Skeletal muscle satellite cell (primary cell): ENCODE results near the gene SPO11.

Source experiments
- H3K27me3 ChIP-seq: 2 replicates; pipeline ENCODE4 v1.7.0; 2013; ENCODE audit warnings: low read length; ENCODE audit not compliant: control insufficient read depth, insufficient read depth
- H3K36me3 ChIP-seq: 2 replicates; pipeline ENCODE4 v1.7.0; 2013; ENCODE audit warnings: mild to moderate bottlenecking, control low read depth, low read length; ENCODE audit not compliant: insufficient read depth
- H3K4me1 ChIP-seq: 2 replicates; pipeline ENCODE4 v1.7.0; 2013; ENCODE audit warnings: low read length; ENCODE audit not compliant: control insufficient read depth, insufficient read depth
- H3K4me2 ChIP-seq: 2 replicates; pipeline ENCODE4 v1.7.0; 2013; ENCODE audit warnings: mild to moderate bottlenecking, low read length
- H3K4me3 ChIP-seq: 2 replicates; pipeline ENCODE4 v1.7.0; 2013; ENCODE audit warnings: low read length
- H3K9ac ChIP-seq: 2 replicates; pipeline ENCODE4 v1.7.0; 2013; ENCODE audit warnings: mild to moderate bottlenecking, low read depth, low read length, moderate library complexity
- H3K9me3 ChIP-seq: replicated peaks from 2 replicates; pipeline ENCODE4 v1.7.0; 2013; ENCODE audit warnings: mild to moderate bottlenecking, control low read depth, low read length

SPO11 gene

DNA sequence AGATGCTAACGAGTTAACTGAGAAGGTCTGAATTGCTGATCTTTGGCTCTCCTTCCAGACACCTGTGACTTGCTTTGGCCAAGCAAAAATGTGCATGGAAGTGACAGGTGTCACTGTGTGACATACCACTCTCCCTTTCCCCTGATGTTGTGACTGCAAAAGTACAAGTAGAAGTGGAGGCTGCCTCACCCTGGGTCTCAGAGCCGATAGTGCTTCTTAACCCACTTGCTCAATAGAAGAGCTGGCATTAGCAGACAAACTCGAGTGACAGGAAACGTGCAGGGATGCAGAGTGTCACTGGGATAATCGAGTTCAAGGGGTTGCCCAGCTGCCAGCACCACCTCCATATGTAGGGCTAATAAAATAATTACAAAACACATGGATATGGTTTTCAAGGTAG lies 16.4 kb upstream of the SPO11 start:
- Histone ChIP-seq H3K36me3 (no peaks in the 10 kb centered on the region), H3K9ac (no peak overlapping the region), H3K4me2 (no peak overlapping the region), H3K9me3 (no peaks in the 10 kb centered on the region), H3K27me3 (peaks cover 2% of the 10 kb centered on the region), H3K4me1 (no peaks in the 10 kb centered on the region), H3K4me3 (no peak overlapping the region)

- H3K36me3 ChIP-seq, result no peaks in the 10 kb centered on the region
- no peaks in the 10 kb centered on the region for H3K9me3 ChIP-seq
- H3K4me1 ChIP-seq, result no peaks in the 10 kb centered on the region
- H3K4me2 ChIP-seq, result no peak overlapping the region
- no peak overlapping the region for H3K4me3 ChIP-seq
- H3K27me3 ChIP-seq, result peaks cover 2% of the 10 kb centered on the region
- no peak overlapping the region for H3K9ac ChIP-seq
Observed at GRCh38 chr20:57313951-57314350, 15.7 kb upstream of the SPO11 start.

DNA sequence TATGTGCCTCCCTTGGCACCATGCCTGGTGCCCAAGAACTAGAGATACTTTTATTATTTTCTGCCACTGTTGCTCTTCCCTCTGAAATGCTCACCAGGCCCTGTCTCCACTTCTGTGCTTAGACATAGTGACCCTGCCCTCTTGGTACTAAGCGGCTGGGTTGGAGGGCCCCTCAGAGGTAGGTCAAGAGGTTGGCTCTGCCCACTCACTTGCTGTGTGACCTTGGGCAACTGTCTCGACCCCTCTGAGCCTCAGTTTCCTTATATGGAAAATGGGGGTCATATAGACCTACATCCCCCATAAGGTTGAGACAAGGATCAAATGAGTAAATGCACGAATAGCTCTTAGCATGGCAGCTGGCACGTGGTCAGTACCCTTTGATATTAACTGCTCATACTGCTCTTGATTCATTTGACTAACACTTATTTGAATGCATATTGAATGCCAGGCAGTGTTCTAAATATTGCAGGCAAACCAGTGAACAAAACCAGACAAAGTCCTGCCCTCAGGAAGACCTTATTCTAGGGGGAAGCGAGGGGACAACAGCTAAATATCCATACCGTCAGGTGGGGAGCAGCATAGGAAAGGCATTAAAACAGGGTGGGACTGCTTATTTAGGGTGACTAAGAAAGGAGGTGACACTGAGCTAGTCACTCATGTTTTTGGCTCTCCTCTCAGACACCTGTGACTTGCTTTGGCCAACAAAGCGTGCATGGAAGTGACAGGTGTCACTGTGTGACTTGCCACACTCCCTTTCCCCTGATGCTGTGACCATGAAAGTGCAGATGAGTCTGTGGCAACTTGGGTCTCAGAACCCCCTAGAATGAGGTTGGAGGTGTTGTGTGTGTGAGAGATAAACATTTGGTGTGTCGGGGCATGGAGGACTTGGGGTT lies 14.3 kb upstream of the SPO11 start:
- Histone ChIP-seq H3K9ac (no peak overlapping the region), H3K27me3 (peaks cover 2% of the 10 kb centered on the region), H3K4me1 (no peaks in the 10 kb centered on the region), H3K36me3 (no peaks in the 10 kb centered on the region), H3K4me2 (no peak overlapping the region), H3K4me3 (no peak overlapping the region), H3K9me3 (no peaks in the 10 kb centered on the region)

DNA sequence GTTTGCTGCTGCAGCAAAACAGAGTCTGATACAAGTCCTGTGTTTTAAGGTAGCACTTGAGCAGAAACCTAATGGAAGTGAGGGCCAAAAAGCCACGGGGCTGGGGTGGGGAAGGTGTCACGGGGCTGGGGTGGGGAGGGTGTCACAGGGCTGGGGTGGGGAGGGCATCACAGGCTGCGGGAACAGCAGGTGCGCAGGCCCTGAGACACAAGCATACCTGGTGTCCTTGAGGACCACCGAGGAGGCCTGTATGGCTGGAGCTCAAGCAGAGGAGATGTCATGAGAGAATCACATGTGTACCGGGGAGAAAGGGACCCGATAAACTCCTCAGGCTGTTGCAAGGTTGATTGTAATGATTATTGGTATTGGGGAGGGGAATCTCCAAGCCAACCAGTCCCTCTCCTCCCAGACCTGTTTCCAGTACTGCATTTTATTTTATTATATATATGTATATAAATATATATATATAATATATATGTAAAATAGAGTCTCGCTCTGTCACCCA lies 13.6 kb upstream of the SPO11 start:
- H3K4me3 ChIP-seq, result no peak overlapping the region
- no peaks in the 10 kb centered on the region for H3K4me1 ChIP-seq
- no peak overlapping the region for H3K9ac ChIP-seq
- H3K27me3 ChIP-seq, result peaks cover 2% of the 10 kb centered on the region
- H3K9me3 ChIP-seq, result no peaks in the 10 kb centered on the region
- H3K4me2 ChIP-seq, result no peak overlapping the region
- H3K36me3 ChIP-seq, result no peaks in the 10 kb centered on the region

DNA sequence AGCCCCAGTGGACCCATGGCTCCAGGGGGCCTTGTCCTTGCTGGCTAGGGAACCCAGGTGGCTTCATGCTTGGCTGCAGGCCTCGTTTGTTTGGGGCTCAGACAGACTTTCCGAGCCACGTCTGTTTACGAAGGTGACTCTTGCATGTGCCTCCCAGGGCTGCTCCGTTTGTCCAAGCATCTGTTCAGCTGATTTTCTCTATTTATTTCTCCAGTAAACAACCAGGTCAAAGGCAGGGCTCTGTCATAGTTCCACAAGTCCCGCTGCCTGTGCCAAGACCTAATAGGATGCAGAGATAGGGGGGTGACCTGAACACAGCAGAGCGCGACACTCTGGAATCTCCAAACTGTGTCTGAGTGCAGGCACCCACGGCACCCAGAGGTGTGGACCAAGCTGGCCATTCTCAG lies 12.8 kb upstream of the SPO11 start:
- Histone ChIP-seq H3K36me3 (no peaks in the 10 kb centered on the region), H3K27me3 (peaks cover 2% of the 10 kb centered on the region), H3K9ac (no peak overlapping the region), H3K4me1 (no peaks in the 10 kb centered on the region), H3K4me2 (no peak overlapping the region), H3K9me3 (no peaks in the 10 kb centered on the region), H3K4me3 (no peak overlapping the region)

DNA sequence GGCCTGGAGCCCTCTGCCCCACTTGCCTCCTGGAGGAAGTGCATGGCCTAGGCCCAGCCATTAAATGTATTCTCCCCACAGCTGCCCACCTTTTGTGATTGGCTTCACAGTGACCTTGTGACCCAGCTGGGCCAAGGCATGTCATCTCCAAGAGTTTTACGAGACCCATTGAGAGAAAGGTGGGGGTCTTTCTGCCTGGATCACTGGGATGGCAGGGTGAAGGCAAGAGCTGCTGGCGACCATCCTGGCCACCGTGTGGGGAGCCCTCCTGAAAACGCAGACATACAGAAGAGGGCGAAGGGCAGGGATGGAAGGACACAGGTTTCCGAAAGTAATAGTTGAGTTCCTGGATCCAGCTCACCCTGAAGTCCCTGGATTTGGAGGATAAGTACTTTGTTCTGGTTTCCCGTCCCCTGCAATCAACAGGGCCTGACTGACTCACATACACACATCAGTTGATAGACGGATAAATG lies 12.3 kb upstream of the SPO11 start:
- Histone ChIP-seq H3K4me3 (no peak overlapping the region), H3K27me3 (peaks cover 2% of the 10 kb centered on the region), H3K9me3 (no peaks in the 10 kb centered on the region), H3K4me2 (no peak overlapping the region), H3K4me1 (no peaks in the 10 kb centered on the region), H3K36me3 (no peaks in the 10 kb centered on the region), H3K9ac (no peak overlapping the region)

DNA sequence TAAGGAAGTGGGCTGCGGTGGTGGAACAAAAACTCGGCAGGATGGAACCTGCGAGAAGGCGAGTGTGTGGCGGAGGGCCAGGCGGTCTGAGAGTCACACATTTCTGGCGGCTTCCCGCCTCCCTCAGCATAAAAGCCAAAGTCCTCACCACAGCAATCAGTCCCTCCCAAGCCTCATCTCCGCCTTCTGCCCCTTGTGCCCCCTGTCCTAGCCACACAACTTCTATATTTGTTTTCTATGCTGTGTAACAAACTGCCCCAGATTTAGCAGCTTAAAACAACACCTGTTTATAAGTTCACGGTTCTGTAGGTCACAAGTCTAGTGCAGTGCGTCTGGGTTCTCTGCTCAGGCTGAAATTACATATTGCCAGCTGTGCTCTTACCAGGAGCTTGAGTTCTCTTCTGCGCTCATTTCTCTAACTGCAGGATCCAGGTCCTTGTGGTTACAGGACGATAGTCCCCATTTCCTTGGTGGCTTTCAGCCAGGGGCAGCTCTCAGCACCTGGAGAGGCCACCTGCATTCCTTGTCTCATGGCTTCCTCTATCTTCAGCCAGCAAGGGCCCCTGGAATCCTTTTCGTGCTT lies 11.7 kb upstream of the SPO11 start:
- Histone ChIP-seq H3K27me3 (peaks cover 2% of the 10 kb centered on the region), H3K4me2 (no peak overlapping the region), H3K4me3 (no peak overlapping the region), H3K9ac (no peak overlapping the region), H3K36me3 (no peaks in the 10 kb centered on the region), H3K4me1 (no peaks in the 10 kb centered on the region), H3K9me3 (no peaks in the 10 kb centered on the region)

- Histone ChIP-seq H3K9me3 (no peaks in the 10 kb centered on the region), H3K4me1 (no peaks in the 10 kb centered on the region), H3K4me2 (no peak overlapping the region), H3K27me3 (peaks cover 7% of the 10 kb centered on the region), H3K36me3 (no peaks in the 10 kb centered on the region), H3K9ac (no peak overlapping the region), H3K4me3 (no peak overlapping the region)
Observed at GRCh38 chr20:57319584-57319983, 10.0 kb upstream of the SPO11 start.

DNA sequence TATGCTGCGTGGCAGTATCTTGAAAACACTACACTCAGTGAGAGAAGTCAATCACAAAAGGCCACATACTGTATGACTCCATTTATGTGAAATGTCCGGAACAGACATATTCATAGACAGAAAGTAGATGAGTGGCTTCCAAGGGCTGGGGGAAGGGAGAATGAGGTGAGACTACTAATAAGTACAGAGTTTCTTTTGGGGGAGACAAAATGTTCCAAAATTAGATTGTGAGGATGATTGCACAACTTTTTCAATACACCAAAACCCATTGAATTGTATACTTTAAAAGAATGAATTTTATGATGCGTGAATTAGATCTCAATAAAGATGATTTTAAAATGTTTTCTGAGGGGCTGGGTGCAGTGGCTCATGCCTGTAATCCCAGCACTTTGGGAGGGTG lies 9.2 kb upstream of the SPO11 start:
- Histone ChIP-seq H3K4me1 (no peaks in the 10 kb centered on the region), H3K4me2 (no peak overlapping the region), H3K4me3 (no peak overlapping the region), H3K27me3 (peaks cover 8% of the 10 kb centered on the region), H3K36me3 (no peaks in the 10 kb centered on the region), H3K9me3 (no peaks in the 10 kb centered on the region), H3K9ac (no peak overlapping the region)

- no peaks in the 10 kb centered on the region for H3K36me3 ChIP-seq
- no peak overlapping the region for H3K9ac ChIP-seq
- peaks cover 7% of the 10 kb centered on the region for H3K27me3 ChIP-seq
- H3K4me3 ChIP-seq, result no peak overlapping the region
- H3K4me2 ChIP-seq, result no peak overlapping the region
- H3K4me1 ChIP-seq, result no peaks in the 10 kb centered on the region
- no peaks in the 10 kb centered on the region for H3K9me3 ChIP-seq
Observed at GRCh38 chr20:57321142-57321541, 8.5 kb upstream of the SPO11 start.

DNA sequence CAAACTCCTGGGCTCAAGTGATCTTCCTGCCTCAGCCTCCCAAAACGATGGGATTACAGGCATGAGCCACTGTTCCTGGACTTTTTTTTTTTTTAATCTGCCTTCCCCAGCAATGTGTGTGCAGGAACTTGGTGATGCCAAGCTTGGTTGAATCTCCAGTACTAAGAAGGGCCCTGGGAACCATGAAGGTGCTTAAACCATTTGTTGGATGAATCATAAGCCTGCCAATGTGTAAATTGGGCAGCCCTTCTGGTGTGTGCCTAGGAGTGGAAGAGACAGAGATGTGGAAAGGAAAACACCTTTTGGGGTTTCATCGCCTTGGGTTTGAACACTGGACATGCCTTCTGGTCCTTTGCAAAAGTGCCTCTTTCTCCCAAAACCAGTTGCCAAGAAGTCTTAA lies 7.1 kb upstream of the SPO11 start:
- H3K36me3 ChIP-seq, result no peaks in the 10 kb centered on the region
- H3K4me2 ChIP-seq, result no peak overlapping the region
- H3K4me1 ChIP-seq, result no peaks in the 10 kb centered on the region
- H3K9ac ChIP-seq, result no peak overlapping the region
- H3K9me3 ChIP-seq, result no peaks in the 10 kb centered on the region
- no peak overlapping the region for H3K4me3 ChIP-seq
- peaks cover 7% of the 10 kb centered on the region for H3K27me3 ChIP-seq
